Nephron progenitor cell (in vitro differentiated cells): ENCODE results near the gene PDGFRB.

Experiments used
- DNase-seq: peaks from one replicate; pipeline ENCODE4 v3.0.0; 2021
- H3K27ac Mint-ChIP-seq: 2 replicates; pipeline ENCODE4 v1.8.0; 2021; ENCODE audit warnings: mild to moderate bottlenecking, moderate library complexity, mixed read lengths
- H3K27me3 Mint-ChIP-seq: 2 replicates; pipeline ENCODE4 v1.8.0; 2021; ENCODE audit warnings: mild to moderate bottlenecking, low read depth, mixed read lengths; ENCODE audit not compliant: poor library complexity
- H3K36me3 Mint-ChIP-seq: 2 replicates; pipeline ENCODE4 v1.8.0; 2021; ENCODE audit warnings: low read depth, mixed read lengths
- H3K4me1 Mint-ChIP-seq: 2 replicates; pipeline ENCODE4 v1.8.0; 2021; ENCODE audit warnings: mixed read lengths
- H3K4me3 Mint-ChIP-seq: 2 replicates; pipeline ENCODE4 v1.8.0; 2021; ENCODE audit warnings: mild to moderate bottlenecking, moderate library complexity, mixed read lengths
- H3K9me3 Mint-ChIP-seq: 2 replicates; pipeline ENCODE4 v1.8.0; 2021; ENCODE audit warnings: mild to moderate bottlenecking, moderate library complexity, mixed read lengths
- TF ChIP-seq, protein P1 (sequence below): fragments of 200-600 bp; sonication (generic); IDR thresholded peaks from 2 replicates; pipeline ENCODE4 v1.5.0; 2021; ENCODE audit warnings: antibody characterized with exemption

The PDGFRB gene

DNA sequence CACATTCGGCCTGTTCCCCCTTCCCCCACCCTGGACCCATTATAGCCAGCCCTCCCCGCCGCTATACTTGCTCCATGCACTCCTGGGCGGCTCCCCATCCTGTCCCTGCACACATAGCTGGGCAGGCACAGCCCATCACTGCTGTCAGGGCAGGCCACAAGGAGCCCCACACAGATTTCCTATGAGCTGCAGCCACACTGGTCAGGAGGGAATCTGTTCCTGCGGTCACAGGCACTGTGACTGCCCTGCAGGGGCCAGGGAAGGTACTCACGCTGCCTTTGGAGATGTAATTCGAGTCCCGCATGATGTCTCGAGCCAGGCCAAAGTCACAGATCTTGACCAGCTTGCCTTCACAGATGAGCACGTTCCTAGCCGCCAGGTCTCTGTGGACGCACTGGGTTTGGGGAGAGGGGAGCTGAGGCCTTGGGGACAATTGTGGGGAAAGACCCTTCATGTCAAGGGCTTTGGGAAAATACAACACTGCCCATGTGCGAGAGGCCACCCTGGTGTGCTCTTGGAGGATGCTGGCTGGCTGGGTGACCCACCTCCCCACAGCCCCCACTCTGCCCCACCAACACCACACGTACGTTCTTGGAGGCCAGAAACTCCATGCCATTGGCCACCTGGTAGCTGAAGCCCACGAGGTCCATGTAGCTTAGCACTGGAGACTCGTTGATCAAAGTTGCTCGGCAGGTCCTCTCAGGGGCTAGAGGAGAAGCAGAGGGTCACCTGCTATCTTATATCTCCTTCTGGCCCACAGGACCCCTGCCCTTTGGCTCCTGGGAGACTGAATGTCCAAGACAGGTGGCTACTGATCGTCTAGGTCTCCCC is 34.8 kb downstream of the PDGFRB start:
- TF ChIP-seq, protein P1, sequence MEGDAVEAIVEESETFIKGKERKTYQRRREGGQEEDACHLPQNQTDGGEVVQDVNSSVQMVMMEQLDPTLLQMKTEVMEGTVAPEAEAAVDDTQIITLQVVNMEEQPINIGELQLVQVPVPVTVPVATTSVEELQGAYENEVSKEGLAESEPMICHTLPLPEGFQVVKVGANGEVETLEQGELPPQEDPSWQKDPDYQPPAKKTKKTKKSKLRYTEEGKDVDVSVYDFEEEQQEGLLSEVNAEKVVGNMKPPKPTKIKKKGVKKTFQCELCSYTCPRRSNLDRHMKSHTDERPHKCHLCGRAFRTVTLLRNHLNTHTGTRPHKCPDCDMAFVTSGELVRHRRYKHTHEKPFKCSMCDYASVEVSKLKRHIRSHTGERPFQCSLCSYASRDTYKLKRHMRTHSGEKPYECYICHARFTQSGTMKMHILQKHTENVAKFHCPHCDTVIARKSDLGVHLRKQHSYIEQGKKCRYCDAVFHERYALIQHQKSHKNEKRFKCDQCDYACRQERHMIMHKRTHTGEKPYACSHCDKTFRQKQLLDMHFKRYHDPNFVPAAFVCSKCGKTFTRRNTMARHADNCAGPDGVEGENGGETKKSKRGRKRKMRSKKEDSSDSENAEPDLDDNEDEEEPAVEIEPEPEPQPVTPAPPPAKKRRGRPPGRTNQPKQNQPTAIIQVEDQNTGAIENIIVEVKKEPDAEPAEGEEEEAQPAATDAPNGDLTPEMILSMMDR = no peak
- Mint-ChIP-seq H3K27me3 (peaks cover 1% of the 10 kb centered on the region), H3K9me3 (no peaks in the 10 kb centered on the region), H3K4me3 (no peak overlapping the region), H3K27ac (peak overlapping the region; percentile 85), H3K4me1 (peaks cover 26% of the 10 kb centered on the region), H3K36me3 (peaks cover 48% of the 10 kb centered on the region)
- DNase-seq = no peak

- Mint-ChIP-seq H3K36me3 (peaks cover 40% of the 10 kb centered on the region), H3K27me3 (no peaks in the 10 kb centered on the region), H3K4me3 (no peak overlapping the region), H3K27ac (peak overlapping the region; percentile 36), H3K4me1 (peaks cover 24% of the 10 kb centered on the region), H3K9me3 (no peaks in the 10 kb centered on the region)
- no peak for DNase-seq
- TF ChIP-seq, protein P1 = no peak
Measured at GRCh38 chr5:150120062-150120441, 35.6 kb downstream of the PDGFRB start.

DNA sequence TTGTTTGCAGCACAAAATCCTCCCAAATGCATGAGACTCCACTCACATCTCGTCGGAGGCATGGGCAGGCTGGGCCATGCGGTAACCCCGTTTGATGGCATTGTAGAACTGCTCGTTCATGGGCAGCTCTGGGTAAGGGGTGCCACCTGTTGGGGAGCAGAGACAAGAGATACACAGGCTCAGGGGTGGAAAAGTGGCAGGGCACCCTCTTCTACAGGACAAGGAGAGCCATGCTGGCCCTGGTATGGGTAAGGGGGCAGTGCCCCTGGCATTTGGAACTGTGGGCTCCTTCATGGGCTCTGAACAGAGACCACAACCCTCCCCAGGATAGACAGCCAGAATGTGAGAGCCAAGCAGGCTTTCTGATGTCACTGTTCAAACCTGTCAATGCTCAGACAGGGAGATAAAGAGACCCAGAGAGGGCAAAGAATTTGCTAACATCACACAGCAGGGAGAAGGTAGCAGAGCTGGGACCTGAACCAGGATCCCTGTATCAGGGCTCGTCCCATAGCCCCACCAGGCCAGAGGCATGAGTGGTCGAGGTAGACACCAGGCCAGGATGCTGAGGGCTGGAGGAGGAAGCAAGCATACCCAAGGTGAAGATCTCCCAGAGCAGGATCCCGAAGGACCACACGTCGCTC is 36.1 kb downstream of the PDGFRB start:
- no peak for DNase-seq
- TF ChIP-seq, protein P1 = no peak
- Mint-ChIP-seq H3K9me3 (no peaks in the 10 kb centered on the region), H3K36me3 (peaks cover 37% of the 10 kb centered on the region), H3K4me1 (peaks cover 21% of the 10 kb centered on the region), H3K27me3 (no peaks in the 10 kb centered on the region), H3K27ac (peak overlapping the region; percentile 22), H3K4me3 (no peak overlapping the region)

- Mint-ChIP-seq H3K36me3 (peaks cover 37% of the 10 kb centered on the region), H3K4me1 (peaks cover 21% of the 10 kb centered on the region), H3K27ac (no peak overlapping the region)
Measured at GRCh38 chr5:150118561-150119229, 37.0 kb downstream of the PDGFRB start.

DNA sequence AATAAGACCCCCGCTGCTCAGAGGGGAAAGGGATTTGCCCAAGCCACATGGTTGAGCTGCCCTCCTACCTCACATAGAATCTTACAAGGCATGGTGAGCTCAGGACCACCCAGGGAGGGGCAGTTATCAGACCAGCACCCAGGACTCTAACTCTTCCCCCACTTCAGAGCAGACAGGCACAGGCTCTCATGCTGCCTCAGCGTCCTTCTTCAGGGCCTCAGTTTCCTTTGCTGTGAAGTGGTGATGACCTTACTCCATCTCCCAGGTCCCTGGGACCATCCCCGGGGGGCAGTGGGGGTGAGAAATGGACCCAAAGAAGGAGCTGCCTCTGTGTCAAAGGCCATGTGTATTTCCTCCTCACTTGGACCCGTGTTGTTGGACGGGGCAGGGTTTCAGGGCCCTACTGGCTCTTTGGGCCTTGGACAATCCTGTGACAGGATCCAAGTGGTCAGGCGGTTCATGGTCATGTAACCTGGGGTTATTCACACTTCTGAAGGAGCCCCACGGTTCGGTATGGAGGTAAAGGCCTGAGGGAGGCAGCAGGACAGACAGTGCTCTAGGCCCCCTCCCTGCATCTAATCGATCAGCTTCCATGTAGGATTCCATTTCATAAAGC is 37.6 kb downstream of the PDGFRB start:
- Mint-ChIP-seq H3K27ac (no peak overlapping the region), H3K27me3 (no peaks in the 10 kb centered on the region), H3K9me3 (no peaks in the 10 kb centered on the region), H3K36me3 (peaks cover 37% of the 10 kb centered on the region), H3K4me1 (peaks cover 24% of the 10 kb centered on the region), H3K4me3 (no peak overlapping the region)
- TF ChIP-seq, protein P1 = no peak
- DNase-seq = no peak

More at GRCh38 chr5:150118561-150119229, 37.0 kb downstream of the PDGFRB start:
- Mint-ChIP-seq H3K9me3 (no peaks in the 10 kb centered on the region), H3K27me3 (no peaks in the 10 kb centered on the region), H3K4me3 (no peak overlapping the region)
- no peak for DNase-seq
- TF ChIP-seq, protein P1 = no peak
